Gastroesophageal sphincter (tissue), 4 donors: ENCODE data around the gene KCTD16. TPM values are rescaled to one million over a fixed set of nuclear protein-coding genes. Genes with fewer than 3 reads are reported as not detected.
A peak's percentile ranks its signal among the peaks of the same experiment; 100 is the strongest.

Source experiments
- ATAC-seq: fragments of 150-250 bp; one replicate; pipeline ENCODE4 v1.9.1; 2016; ENCODE audit warnings: mild to moderate bottlenecking, moderate library complexity
- H3K27ac ChIP-seq, 4 donors: fragments of 200-600 bp; sonication (generic) in 3 of 4; 1 replicate in 3 of 4; 2 replicates in 1 of 4; pipeline ENCODE4 v1.5.1; 2016 to 2019
- H3K27me3 ChIP-seq: fragments of 200-600 bp; sonication (generic); one replicate; pipeline ENCODE4 v1.5.1; 2019
- H3K36me3 ChIP-seq, 2 donors: fragments of 200-600 bp; sonication (generic); one replicate each; pipeline ENCODE4 v1.5.1; 2019; ENCODE audit warnings: control low read depth in 1 of 2
- H3K4me1 ChIP-seq, 3 donors: fragments of 200-600 bp; sonication (generic); 1 replicate in 2 of 3; 2 replicates in 1 of 3; pipeline ENCODE4 v1.5.1; 2016 to 2019; ENCODE audit warnings: control low read depth in 2 of 3
- H3K4me3 ChIP-seq, 2 donors: fragments of 200-600 bp; sonication (generic); one replicate each; pipeline ENCODE4 v1.5.1; 2019; ENCODE audit warnings: mild to moderate bottlenecking in 1 of 2, moderate library complexity in 1 of 2
- H3K9me3 ChIP-seq, 3 donors: fragments of 200-600 bp; sonication (generic); one replicate each; pipeline ENCODE4 v1.5.1; 2017 to 2019; ENCODE audit warnings: control low read depth in 2 of 3
- EP300 ChIP-seq: sonication (generic); formaldehyde crosslinking; IDR thresholded peaks from one replicate; pipeline ENCODE4 v1.6.1; 2017; ENCODE audit warnings: antibody characterized with exemption, mild to moderate bottlenecking
- POLR2A ChIP-seq, 2 donors: fragments of 450-650 bp; IDR thresholded peaks; one replicate each; pipeline ENCODE4 v1.6.1; 2017; ENCODE audit warnings: antibody characterized with exemption in 2 of 2, mild to moderate bottlenecking in 2 of 2, moderate library complexity in 1 of 2
- POLR2AphosphoS5 ChIP-seq: sonication (generic); formaldehyde crosslinking; IDR thresholded peaks from one replicate; pipeline ENCODE4 v1.6.1; 2017; ENCODE audit warnings: antibody characterized with exemption
- WGBS, 2 donors: methylation state at CpG; one replicate each; pipeline ENCODE4 v1.1.5; 2018; ENCODE audit warnings: low coverage in 1 of 2; 5-methylcytosine and 5-hydroxymethylcytosine counted together
- total RNA-seq, 4 donors: library from RNA; depleted of rRNA; stranded (reverse); fragments of >200 nt; gene quantifications; one replicate each; pipeline ENCODE4 v1.1.0, GENCODE V29; 2016
- TF ChIP-seq, protein P1 (sequence below), 4 experiments: fragments of 200-600 bp in 2 of 4; fragments of 450-650 bp in 2 of 4; sonication (generic) in 1 of 4; IDR thresholded peaks; one replicate each; pipeline ENCODE4 v1.5.1; 2017 to 2019; ENCODE audit warnings: antibody characterized with exemption in 4 of 4, mild to moderate bottlenecking in 2 of 4, moderate library complexity in 2 of 4

Gene KCTD16
- total RNA-seq, 4 donors from 2014 or later, result 0.05 to 0.13 (median 0.12) TPM; not detected in 1

- no peak overlapping the region for H3K27ac ChIP-seq
- no peak for ATAC-seq
- H3K4me1 ChIP-seq, result peaks cover 0 to 3% (median 0%) of the 10 kb centered on the region in 3 donors
- TF ChIP-seq EP300 (no peak), POLR2A (IDR thresholded peaks at IDR 0.05) (no peak), POLR2AphosphoS5 (no peak)
- TF ChIP-seq, protein P1, sequence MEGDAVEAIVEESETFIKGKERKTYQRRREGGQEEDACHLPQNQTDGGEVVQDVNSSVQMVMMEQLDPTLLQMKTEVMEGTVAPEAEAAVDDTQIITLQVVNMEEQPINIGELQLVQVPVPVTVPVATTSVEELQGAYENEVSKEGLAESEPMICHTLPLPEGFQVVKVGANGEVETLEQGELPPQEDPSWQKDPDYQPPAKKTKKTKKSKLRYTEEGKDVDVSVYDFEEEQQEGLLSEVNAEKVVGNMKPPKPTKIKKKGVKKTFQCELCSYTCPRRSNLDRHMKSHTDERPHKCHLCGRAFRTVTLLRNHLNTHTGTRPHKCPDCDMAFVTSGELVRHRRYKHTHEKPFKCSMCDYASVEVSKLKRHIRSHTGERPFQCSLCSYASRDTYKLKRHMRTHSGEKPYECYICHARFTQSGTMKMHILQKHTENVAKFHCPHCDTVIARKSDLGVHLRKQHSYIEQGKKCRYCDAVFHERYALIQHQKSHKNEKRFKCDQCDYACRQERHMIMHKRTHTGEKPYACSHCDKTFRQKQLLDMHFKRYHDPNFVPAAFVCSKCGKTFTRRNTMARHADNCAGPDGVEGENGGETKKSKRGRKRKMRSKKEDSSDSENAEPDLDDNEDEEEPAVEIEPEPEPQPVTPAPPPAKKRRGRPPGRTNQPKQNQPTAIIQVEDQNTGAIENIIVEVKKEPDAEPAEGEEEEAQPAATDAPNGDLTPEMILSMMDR (IDR thresholded peaks at IDR 0.05), result no peak
- no peak overlapping the region for H3K4me3 ChIP-seq
- H3K27me3 ChIP-seq, result no peaks in the 10 kb centered on the region
- H3K9me3 ChIP-seq, result no peaks in the 10 kb centered on the region
- H3K36me3 ChIP-seq, result no peaks in the 10 kb centered on the region
- 66 to 77% methylated on average over 2 to 3 of the region's 3 CpGs for WGBS, 2 donors
Observed at GRCh38 chr5:144135113-144135762, 35.4 kb upstream of the KCTD16 start.

GRCh38 chr5:144139586-144139985 is 31.1 kb upstream of the KCTD16 start:
- Histone ChIP-seq H3K4me3 (no peak overlapping the region), H3K27ac (no peak overlapping the region), H3K4me1 (peaks cover 0 to 3% (median 0%) of the 10 kb centered on the region in 3 donors), H3K9me3 (no peaks in the 10 kb centered on the region), H3K27me3 (no peaks in the 10 kb centered on the region), H3K36me3 (no peaks in the 10 kb centered on the region)
- TF ChIP-seq POLR2A (IDR thresholded peaks at IDR 0.05) (no peak), EP300 (no peak), POLR2AphosphoS5 (no peak)
- TF ChIP-seq, protein P1 (IDR thresholded peaks at IDR 0.05), result no peak
- WGBS, 2 donors, result 60 to 73% methylated on average over 4 to 5 of the region's 5 CpGs
- ATAC-seq, result peak; percentile 41

GRCh38 chr5:144141585-144141984 is 29.1 kb upstream of the KCTD16 start:
- no peak overlapping the region for H3K4me3 ChIP-seq

DNA sequence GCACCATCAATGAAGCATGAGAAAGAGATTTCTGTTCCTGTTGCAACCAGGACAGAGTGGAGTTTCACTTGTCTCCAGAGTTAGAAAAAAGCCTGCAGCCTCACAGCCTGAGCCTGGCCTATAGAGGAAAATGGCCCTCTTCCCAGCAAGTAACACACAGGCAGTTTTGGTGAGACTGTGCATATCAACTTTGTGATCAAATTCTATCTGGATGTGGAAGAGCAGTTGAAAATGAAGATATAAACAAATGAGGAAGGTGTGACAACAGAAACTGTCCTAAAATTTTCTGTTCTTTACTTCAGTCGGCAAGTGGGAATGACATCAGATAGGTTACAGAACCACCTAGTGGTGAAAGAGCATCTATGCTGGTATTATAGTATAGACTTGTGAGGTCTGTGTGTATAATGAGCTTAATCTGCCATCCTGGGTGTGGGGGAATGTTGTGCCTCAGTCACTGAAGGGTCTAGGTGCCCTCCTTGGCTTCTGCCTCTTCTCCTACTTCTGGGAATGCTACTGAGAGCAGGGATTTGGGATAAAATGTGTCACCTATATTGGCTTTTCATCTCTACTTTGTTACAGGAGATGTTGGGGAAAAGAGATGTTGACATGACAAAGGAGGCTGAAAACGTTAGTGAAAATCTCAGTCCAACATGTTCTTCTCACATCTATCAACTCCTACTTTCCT is 28.4 kb upstream of the KCTD16 start:
- peak; percentile 54 for ATAC-seq
- Histone ChIP-seq H3K36me3 (no peaks in the 10 kb centered on the region), H3K4me1 (peaks cover 0 to 3% (median 0%) of the 10 kb centered on the region in 3 donors), H3K27ac (no peak overlapping the region), H3K27me3 (no peaks in the 10 kb centered on the region), H3K9me3 (no peaks in the 10 kb centered on the region), H3K4me3 (no peak overlapping the region)
- TF ChIP-seq EP300 (no peak), POLR2A (IDR thresholded peaks at IDR 0.05) (no peak)
- TF ChIP-seq, protein P1 (IDR thresholded peaks at IDR 0.05), result peak; percentile 32 to 64 (median 48)
- 6 to 19% methylated on average over 1 to 2 of the region's 2 CpGs for WGBS, 2 donors

More at GRCh38 chr5:144141585-144141984, 29.1 kb upstream of the KCTD16 start:
- no peaks in the 10 kb centered on the region for H3K27me3 ChIP-seq
- no peaks in the 10 kb centered on the region for H3K36me3 ChIP-seq
- no peaks in the 10 kb centered on the region for H3K9me3 ChIP-seq
- no peak overlapping the region for H3K27ac ChIP-seq
- 80% methylated on average over 1 of the region's 2 CpGs; no CpG with 5 or more reads in 1 of the 2 donors for WGBS, 2 donors
- ATAC-seq, result no peak
- no peak for TF ChIP-seq POLR2AphosphoS5
- no peak for TF ChIP-seq EP300
- no peak for TF ChIP-seq POLR2A (IDR thresholded peaks at IDR 0.05)
- TF ChIP-seq, protein P1 (IDR thresholded peaks at IDR 0.05), result no peak
- peaks cover 0 to 3% (median 0%) of the 10 kb centered on the region in 3 donors for H3K4me1 ChIP-seq

DNA sequence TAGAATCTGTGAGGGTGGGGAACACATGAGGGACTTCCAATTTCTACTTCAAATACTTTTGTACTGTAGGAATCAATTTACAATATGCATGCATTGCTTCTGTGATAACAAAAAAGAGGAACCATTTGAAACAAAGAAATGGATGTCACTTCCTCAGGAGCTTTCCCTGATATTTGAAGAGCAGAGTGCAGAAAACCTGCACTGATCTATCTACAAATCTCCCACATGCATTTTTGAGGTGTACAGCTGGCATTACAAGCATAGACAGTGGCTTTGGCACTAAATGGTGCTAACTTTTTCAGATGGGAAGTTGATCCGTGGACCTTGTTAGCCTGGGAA is 27.9 kb upstream of the KCTD16 start:
- peaks cover 0 to 3% (median 0%) of the 10 kb centered on the region in 3 donors for H3K4me1 ChIP-seq
- no peaks in the 10 kb centered on the region for H3K27me3 ChIP-seq
- TF ChIP-seq, protein P1 (IDR thresholded peaks at IDR 0.05), result no peak
- no peak for TF ChIP-seq POLR2A (IDR thresholded peaks at IDR 0.05)
- TF ChIP-seq EP300, result no peak
- TF ChIP-seq POLR2AphosphoS5, result no peak
- WGBS, 2 donors, result 71% methylated on average over 1 of the region's 1 CpG; no CpG with 5 or more reads in 1 of the 2 donors
- H3K36me3 ChIP-seq, result no peaks in the 10 kb centered on the region
- ATAC-seq, result no peak
- H3K27ac ChIP-seq, result no peak overlapping the region
- no peaks in the 10 kb centered on the region for H3K9me3 ChIP-seq
- H3K4me3 ChIP-seq, result no peak overlapping the region
